Natural killer cell (primary cell): Measurements from ENCODE around the gene RGS10. TPM values are rescaled to one million over a fixed set of nuclear protein-coding genes. Genes with fewer than 3 reads are reported as not detected.
"Not testable (repeated sequence)": the region's sequence is repeated elsewhere in the genome, so short reads cannot be mapped to it uniquely, and the experiment has no call there.

ENCODE experiments used
- ATAC-seq, 3 donors: fragments of 150-1000 bp in 2 of 3; fragments of 200-7000 bp in 1 of 3; cut with Tn5 transposase; 1 replicate in 1 of 3; 2 replicates in 2 of 3; pipeline ENCODE4 v1.10.0; 2021; ENCODE audit warnings: mild to moderate bottlenecking in 2 of 3, moderate library complexity in 2 of 3
- DNase-seq, 2 donors: peaks; one replicate each; pipeline versions ENCODE4 v3.0.0 to v3.0.0-alpha.2; 2013 to 2021; ENCODE audit warnings: mixed read lengths in 1 of 2
- H3K27ac ChIP-seq: one replicate; pipeline ENCODE4 v1.5.1; 2013; ENCODE audit warnings: mild to moderate bottlenecking, low read length
- H3K27me3 ChIP-seq: one replicate; pipeline ENCODE4 v1.6.1; 2013; ENCODE audit warnings: low read length; ENCODE audit not compliant: control insufficient read depth, insufficient read depth
- H3K36me3 ChIP-seq: one replicate; pipeline ENCODE4 v1.6.1; 2013; ENCODE audit warnings: low read length; ENCODE audit not compliant: control insufficient read depth, insufficient read depth
- H3K4me1 ChIP-seq: one replicate; pipeline ENCODE4 v1.6.1; 2013; ENCODE audit warnings: low read length; ENCODE audit not compliant: control insufficient read depth, insufficient read depth
- H3K4me3 ChIP-seq: one replicate; pipeline ENCODE4 v1.5.1; 2013; ENCODE audit warnings: low read length
- H3K9me3 ChIP-seq: one replicate; pipeline ENCODE4 v1.6.1; 2013; ENCODE audit warnings: low read length; ENCODE audit not compliant: control insufficient read depth, insufficient read depth
- H3K27ac Mint-ChIP-seq, 2 donors: one replicate each; pipeline ENCODE4 v1.8.0; 2022; ENCODE audit warnings: mild to moderate bottlenecking in 2 of 2, mixed read lengths in 2 of 2, moderate library complexity in 1 of 2
- H3K27me3 Mint-ChIP-seq, 2 donors: one replicate each; pipeline ENCODE4 v1.8.0; 2022; ENCODE audit warnings: low read depth in 2 of 2, mixed read lengths in 2 of 2
- H3K36me3 Mint-ChIP-seq: one replicate; pipeline ENCODE4 v1.8.0; 2022; ENCODE audit warnings: mixed read lengths
- H3K4me1 Mint-ChIP-seq, 2 donors: one replicate each; pipeline ENCODE4 v1.8.0; 2022; ENCODE audit warnings: mixed read lengths in 2 of 2
- H3K4me3 Mint-ChIP-seq: one replicate; pipeline ENCODE4 v1.8.0; 2022; ENCODE audit warnings: mild to moderate bottlenecking, moderate library complexity, mixed read lengths
- H3K9me3 Mint-ChIP-seq, 2 donors: one replicate each; pipeline ENCODE4 v1.8.0; 2022; ENCODE audit warnings: mixed read lengths in 2 of 2
- CTCF ChIP-seq: fragments of 200-600 bp; IDR thresholded peaks from one replicate; pipeline ENCODE4 v1.8.0; 2022; ENCODE audit warnings: antibody characterized with exemption
- WGBS: methylation state at CpG from one replicate; pipeline ENCODE4 v1.1.7; 2013; ENCODE audit warnings: missing lambda C conversion rate; ENCODE audit not compliant: insufficient coverage; 5-methylcytosine and 5-hydroxymethylcytosine counted together
- intact Hi-C: fragments of 100-400 bp; cut with micrococcal nuclease; formaldehyde crosslinking; loops from one replicate; pipeline ENCODE4 v1.14.2; 2022
- total RNA-seq, 4 donors: library from RNA; stranded (reverse); fragments of 120-200 nt in 1 of 4; gene quantifications; one replicate each; pipeline versions ENCODE4 v1.2.3 to v1.2.4, GENCODE V29; 2013 to 2022

RGS10 gene
- total RNA-seq, 3 donors from 2014 or later (not counting 1 experiment from before 2014, with no cell fraction given), result 13.5 to 25.7 (median 21.4) TPM

GRCh38 chr10:119465085-119465484, 77.4 kb downstream of the RGS10 start:
- TF ChIP-seq CTCF, result no peak
- H3K4me1 Mint-ChIP-seq, result peaks cover 12 to 25% of the 10 kb centered on the region in 2 donors
- no peaks in the 10 kb centered on the region for H3K9me3 ChIP-seq
- peaks cover 17% of the 10 kb centered on the region for H3K4me1 ChIP-seq
- no peak overlapping the region for H3K27ac ChIP-seq
- DNase-seq (no peak), ATAC-seq (no peak)
- no peaks in the 10 kb centered on the region for H3K36me3 Mint-ChIP-seq
- H3K4me3 ChIP-seq, result no peak overlapping the region
- H3K27me3 Mint-ChIP-seq, result peaks cover 9 to 14% of the 10 kb centered on the region in 2 donors
- H3K4me3 Mint-ChIP-seq, result no peak overlapping the region
- WGBS, result 95% methylated on average over 4 of the region's 4 CpGs
- peaks cover 0 to 2% of the 10 kb centered on the region in 2 donors for H3K9me3 Mint-ChIP-seq
- H3K27ac Mint-ChIP-seq, result no peak overlapping the region
- intact Hi-C loops, result no loop called here
- no peaks in the 10 kb centered on the region for H3K36me3 ChIP-seq
- H3K27me3 ChIP-seq, result no peaks in the 10 kb centered on the region

- peaks cover 12 to 25% of the 10 kb centered on the region in 2 donors for H3K4me1 Mint-ChIP-seq
- WGBS, result 90% methylated on average over 2 of the region's 2 CpGs
- H3K27me3 ChIP-seq, H3K4me3 Mint-ChIP-seq, H3K9me3 ChIP-seq, H3K36me3 Mint-ChIP-seq, intact Hi-C loops, H3K27ac ChIP-seq, H3K4me3 ChIP-seq, ATAC-seq, H3K9me3 Mint-ChIP-seq, DNase-seq, H3K36me3 ChIP-seq, H3K27ac Mint-ChIP-seq: not testable (repeated sequence)
- peaks cover 9 to 14% of the 10 kb centered on the region in 2 donors for H3K27me3 Mint-ChIP-seq
- peaks cover 17% of the 10 kb centered on the region for H3K4me1 ChIP-seq
These were observed 79.3 kb downstream of the RGS10 start for GRCh38 chr10:119463195-119463594.

GRCh38 chr10:119462773-119463172, 79.7 kb downstream of the RGS10 start:
- DNase-seq (no peak), ATAC-seq (no peak)
- peaks cover 9 to 14% of the 10 kb centered on the region in 2 donors for H3K27me3 Mint-ChIP-seq
- H3K9me3 ChIP-seq, result no peaks in the 10 kb centered on the region
- H3K27ac Mint-ChIP-seq, result no peak overlapping the region
- 95% methylated on average over 4 of the region's 4 CpGs for WGBS
- H3K9me3 Mint-ChIP-seq, result peaks cover 0 to 2% of the 10 kb centered on the region in 2 donors
- no peaks in the 10 kb centered on the region for H3K36me3 ChIP-seq
- no peaks in the 10 kb centered on the region for H3K36me3 Mint-ChIP-seq
- H3K4me3 ChIP-seq, result no peak overlapping the region
- no peak overlapping the region for H3K4me3 Mint-ChIP-seq
- TF ChIP-seq CTCF, result no peak
- H3K4me1 Mint-ChIP-seq, result peaks cover 12 to 25% of the 10 kb centered on the region in 2 donors
- H3K27ac ChIP-seq, result no peak overlapping the region
- no peaks in the 10 kb centered on the region for H3K27me3 ChIP-seq
- intact Hi-C loops, result no loop called here
- H3K4me1 ChIP-seq, result peaks cover 17% of the 10 kb centered on the region

GRCh38 chr10:119461923-119462322, 80.6 kb downstream of the RGS10 start:
- Mint-ChIP-seq H3K27ac (no peak overlapping the region), H3K4me3 (no peak overlapping the region), H3K4me1 (peaks cover 10 to 22% of the 10 kb centered on the region in 2 donors), H3K27me3 (peaks cover 9 to 14% of the 10 kb centered on the region in 2 donors), H3K9me3 (peaks cover 0 to 2% of the 10 kb centered on the region in 2 donors), H3K36me3 (no peaks in the 10 kb centered on the region)
- no peak for ATAC-seq
- Histone ChIP-seq H3K27ac (no peak overlapping the region), H3K4me3 (no peak overlapping the region), H3K4me1 (peaks cover 14% of the 10 kb centered on the region), H3K9me3 (no peaks in the 10 kb centered on the region), H3K36me3 (no peaks in the 10 kb centered on the region), H3K27me3 (no peaks in the 10 kb centered on the region)
- intact Hi-C loops, result no loop called here
- no peak for TF ChIP-seq CTCF
- DNase-seq, result no peak
- WGBS, result 80% methylated on average over 1 of the region's 2 CpGs
